Kidney (tissue), 14 donors: Measurements from ENCODE around the gene EGFR. TPM values are rescaled to one million over a fixed set of nuclear protein-coding genes. Genes with fewer than 3 reads are reported as not detected.
A peak's percentile ranks its signal among the peaks of the same experiment; 100 is the strongest.

Experiments used
- DNase-seq, 5 donors: peaks; one replicate each; pipeline ENCODE4 v3.0.0-alpha.2; 2013 to 2020
- FAIRE-seq: peaks from 2 replicates; lab custom pipeline; 2012; peaks lifted over from hg19 to GRCh38; lab: Jason Lieb, UNC
- H3K27ac ChIP-seq, 2 donors: one replicate each; pipeline ENCODE4 v1.7.0; 2013; ENCODE audit warnings: low read depth in 2 of 2, low read length in 2 of 2, inconsistent platforms in 1 of 2
- H3K27me3 ChIP-seq: one replicate; pipeline ENCODE4 v1.7.1; 2013; ENCODE audit warnings: low read length, inconsistent platforms; ENCODE audit not compliant: control insufficient read depth, insufficient read depth
- H3K36me3 ChIP-seq, 3 donors: one replicate each; pipeline versions ENCODE4 v1.7.0 to v1.7.1; 2013; ENCODE audit warnings: low read length in 3 of 3, control low read depth in 1 of 3, inconsistent platforms in 1 of 3; ENCODE audit not compliant: insufficient read depth in 3 of 3, control insufficient read depth in 2 of 3
- H3K4me1 ChIP-seq, 3 donors: one replicate each; pipeline versions ENCODE4 v1.7.0 to v1.7.1; 2013; ENCODE audit warnings: low read length in 3 of 3, inconsistent platforms in 1 of 3, low read depth in 1 of 3; ENCODE audit not compliant: control insufficient read depth in 2 of 3, insufficient read depth in 2 of 3
- H3K4me3 ChIP-seq, 3 donors: one replicate each; pipeline versions ENCODE4 v1.7.0 to v1.8.1; 2013; ENCODE audit warnings: low read length in 3 of 3, control low read depth in 1 of 3, inconsistent platforms in 1 of 3
- H3K9ac ChIP-seq, 3 donors: one replicate each; pipeline versions ENCODE4 v1.7.0 to v1.7.1; 2013; ENCODE audit warnings: low read length in 3 of 3, control low read depth in 1 of 3, inconsistent platforms in 1 of 3
- H3K9me3 ChIP-seq, 3 donors: one replicate each; pipeline versions ENCODE4 v1.7.0 to v1.7.1; 2013; ENCODE audit warnings: low read length in 3 of 3, control low read depth in 1 of 3, inconsistent platforms in 1 of 3; ENCODE audit not compliant: control insufficient read depth in 2 of 3, insufficient read depth in 1 of 3
- CTCF ChIP-seq: IDR thresholded peaks from 3 replicates; pipeline ENCODE4 v1.5.1; 2012; ENCODE audit warnings: mild to moderate bottlenecking, moderate library complexity, borderline replicate concordance; ENCODE audit not compliant: insufficient read depth; ENCODE audit errors: extremely low read depth
- intact Hi-C: fragments of 100-400 bp; cut with DNase I; formaldehyde crosslinking; loops from one replicate; pipeline ENCODE4 v1.11.1; 2022
- polyA plus RNA-seq: library from polyadenylated mRNA; stranded (reverse); fragments of 350-450 nt; fragmentation: Illumina TruSeq; extraction: RNeasy Lipid Tissue Mini Kit (QIAGEN cat#74804); gene quantifications from one replicate; pipeline ENCODE4 v1.2.3, GENCODE V29; 2014; ENCODE audit warnings: low read depth, low replicate concordance; ENCODE audit not compliant: insufficient read depth
- total RNA-seq: library from RNA; stranded (reverse); fragmentation: NEBNext Ultra II Directional; extraction: Animal tissue kit (Norgen Biotek cat#: 25700); gene quantifications from one replicate; pipeline ENCODE4 v1.2.1, GENCODE V29; 2021
- donor health status: control.
- donor health status: control.
- donor health status: control.
- donor health status: control.
- donor health status: control.
- donor health status: DM: yes; HTN: yes; CAD: no.
- donor health status: Normal renal cell carcinoma (clear cell type).

EGFR gene
- total and polyA plus RNA-seq, 2 donors from 2014 or later: 5.9 to 61.3 TPM

- Histone ChIP-seq H3K9ac (no peak overlapping the region), H3K9me3 (no peaks in the 10 kb centered on the region), H3K4me3 (no peak overlapping the region), H3K27ac (peak overlapping the region in 1 of 2 donors; percentile 1), H3K36me3 (no peaks in the 10 kb centered on the region), H3K27me3 (no peaks in the 10 kb centered on the region), H3K4me1 (peaks cover 0 to 37% (median 18%) of the 10 kb centered on the region in 3 donors)
- DNase-seq: peak in 2 of 5 donors; percentile 9 to 86
- TF ChIP-seq CTCF: no peak
- no peak for FAIRE-seq
- intact Hi-C loops: no loop called here
These were observed 56.7 kb downstream of the EGFR start for GRCh38 chr7:55075464-55076021.

DNA sequence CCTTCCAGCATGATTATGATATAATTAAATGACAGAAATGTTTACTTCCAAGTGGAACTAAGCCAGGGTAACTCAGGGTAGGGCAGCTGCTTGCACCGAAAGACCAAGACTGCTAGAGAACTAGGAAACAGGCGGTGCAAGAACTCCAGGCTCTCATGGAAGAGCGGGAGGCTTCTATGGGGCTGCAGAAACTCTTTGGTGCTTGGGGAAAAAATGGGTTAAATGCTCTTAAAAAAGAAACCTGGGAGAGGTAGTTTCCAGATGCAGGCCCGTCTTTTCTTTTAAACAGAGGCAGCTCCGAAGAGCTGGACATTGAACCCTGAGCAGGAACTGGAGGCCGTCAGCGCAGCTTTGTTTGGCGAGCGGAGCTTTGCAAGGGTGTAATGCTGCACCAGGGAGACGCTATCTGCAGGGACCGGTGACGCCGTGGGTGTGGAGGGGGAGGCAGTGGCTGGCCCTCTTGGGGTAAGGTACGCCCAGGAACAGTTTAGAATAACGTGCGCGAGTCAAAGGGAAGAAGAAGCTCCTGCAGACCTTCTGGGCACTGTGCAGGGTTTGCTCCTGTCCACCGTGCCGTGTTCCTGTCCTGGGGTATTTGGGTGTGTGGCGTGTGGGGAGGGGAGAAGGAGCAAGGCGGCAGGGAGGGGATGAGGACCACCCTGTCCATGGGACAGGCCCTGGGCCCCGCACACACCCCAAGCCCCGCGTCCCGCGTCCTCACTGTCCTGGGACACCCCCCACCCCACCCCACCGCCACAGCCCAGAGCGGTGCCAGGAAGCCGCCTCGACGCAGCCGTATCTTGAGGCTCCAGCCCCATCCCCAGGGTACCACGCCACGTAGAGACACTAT lies 59.0 kb downstream of the EGFR start:
- Histone ChIP-seq H3K36me3 (no peaks in the 10 kb centered on the region), H3K27ac (peak overlapping the region in 1 of 2 donors; percentile 7), H3K27me3 (no peaks in the 10 kb centered on the region), H3K4me1 (peaks cover 0 to 32% (median 26%) of the 10 kb centered on the region in 3 donors), H3K9me3 (no peaks in the 10 kb centered on the region), H3K4me3 (peak overlapping the region in 1 of 3 donors; percentile 29), H3K9ac (no peak overlapping the region)
- FAIRE-seq: no peak
- no peak for DNase-seq
- no peak for TF ChIP-seq CTCF
- intact Hi-C loops: no loop called here

GRCh38 chr7:55078465-55079372 lies 59.9 kb downstream of the EGFR start:
- FAIRE-seq: no peak
- peak in 3 of 5 donors; percentile 44 to 58 (median 57) for DNase-seq
- Histone ChIP-seq H3K9ac (no peak overlapping the region), H3K4me3 (no peak overlapping the region), H3K27ac (peak overlapping the region; percentile 18 to 20), H3K9me3 (no peaks in the 10 kb centered on the region), H3K27me3 (no peaks in the 10 kb centered on the region), H3K36me3 (no peaks in the 10 kb centered on the region), H3K4me1 (peaks cover 0 to 29% (median 21%) of the 10 kb centered on the region in 3 donors)
- intact Hi-C loops: no loop called here
- no peak for TF ChIP-seq CTCF
